DOHH2 (cell line): ENCODE results near the gene IFRD2.
"Not testable (repeated sequence)": the region's sequence is repeated elsewhere in the genome, so short reads cannot be mapped to it uniquely, and the experiment has no call there.

Experiments
- H3F3A ChIP-seq: fragments of 200-600 bp; sonication (generic), shearing (Covaris generic); 2 replicates; pipeline ENCODE4 v1.6.0; 2016; ENCODE audit warnings: antibody characterized with exemption, mild to moderate bottlenecking; ENCODE audit not compliant: control insufficient read depth, insufficient read depth
- H3K27ac ChIP-seq: fragments of 200-600 bp; sonication (generic); 2 replicates; pipeline ENCODE4 v1.5.1; 2014; ENCODE audit warnings: low read depth, mild to moderate bottlenecking, low read length, moderate library complexity
- H3K27me3 ChIP-seq: fragments of 200-600 bp; sonication (generic); 2 replicates; pipeline ENCODE4 v1.6.1; 2014; ENCODE audit warnings: mild to moderate bottlenecking, low read length, mixed read lengths; ENCODE audit not compliant: control insufficient read depth
- H3K36me3 ChIP-seq: fragments of 200-600 bp; sonication (generic); 2 replicates; pipeline ENCODE4 v1.6.1; 2014; ENCODE audit warnings: mild to moderate bottlenecking, low read length, moderate library complexity, mixed read lengths; ENCODE audit not compliant: control insufficient read depth
- H3K4me1 ChIP-seq: fragments of 200-600 bp; sonication (generic); 2 replicates; pipeline ENCODE4 v1.6.1; 2014; ENCODE audit warnings: mild to moderate bottlenecking, low read length, mixed read lengths; ENCODE audit not compliant: control insufficient read depth
- H3K4me2 ChIP-seq: fragments of 200-600 bp; sonication (generic); 2 replicates; pipeline ENCODE4 v1.6.0; 2014; ENCODE audit warnings: mild to moderate bottlenecking, low read length, moderate library complexity
- H3K4me3 ChIP-seq: fragments of 200-600 bp; sonication (generic); 2 replicates; pipeline ENCODE4 v1.5.1; 2014; ENCODE audit warnings: mild to moderate bottlenecking, low read length, mixed read lengths
- H3K79me2 ChIP-seq: fragments of 200-600 bp; sonication (generic); 2 replicates; pipeline ENCODE4 v1.6.1; 2014; ENCODE audit warnings: mild to moderate bottlenecking, low read length, mixed read lengths; ENCODE audit not compliant: control insufficient read depth
- H3K9me2 ChIP-seq: fragments of 200-600 bp; sonication (generic); replicated peaks from 2 replicates; pipeline ENCODE4 v1.6.1; 2014; ENCODE audit warnings: mild to moderate bottlenecking, low read length, mixed read lengths; ENCODE audit not compliant: control insufficient read depth
- H3K9me3 ChIP-seq: fragments of 200-600 bp; sonication (generic); 2 replicates; pipeline ENCODE4 v1.6.1; 2014; ENCODE audit warnings: antibody characterized with exemption, low read length, mixed read lengths; ENCODE audit not compliant: control insufficient read depth, insufficient read depth
- H4K20me1 ChIP-seq: fragments of 200-600 bp; sonication (generic); 2 replicates; pipeline ENCODE4 v1.6.0; 2014; ENCODE audit warnings: low read depth, mild to moderate bottlenecking, antibody characterized with exemption, low read length, moderate library complexity; ENCODE audit not compliant: control insufficient read depth, insufficient read depth
- EZH2phosphoT487 ChIP-seq: fragments of 200-600 bp; sonication (generic); IDR thresholded peaks from 2 replicates; pipeline ENCODE4 v1.6.1; 2017; ENCODE audit warnings: borderline replicate concordance, mild to moderate bottlenecking, antibody characterized with exemption, low read length, moderate library complexity, mixed read lengths
- TF ChIP-seq, protein P1 (sequence below): fragments of 200-600 bp; sonication (generic); IDR thresholded peaks from one replicate; pipeline ENCODE4 v1.5.1; 2014; ENCODE audit warnings: antibody characterized with exemption, mild to moderate bottlenecking, low read depth, low read length; ENCODE audit not compliant: poor library complexity, severe bottlenecking

IFRD2 gene

DNA sequence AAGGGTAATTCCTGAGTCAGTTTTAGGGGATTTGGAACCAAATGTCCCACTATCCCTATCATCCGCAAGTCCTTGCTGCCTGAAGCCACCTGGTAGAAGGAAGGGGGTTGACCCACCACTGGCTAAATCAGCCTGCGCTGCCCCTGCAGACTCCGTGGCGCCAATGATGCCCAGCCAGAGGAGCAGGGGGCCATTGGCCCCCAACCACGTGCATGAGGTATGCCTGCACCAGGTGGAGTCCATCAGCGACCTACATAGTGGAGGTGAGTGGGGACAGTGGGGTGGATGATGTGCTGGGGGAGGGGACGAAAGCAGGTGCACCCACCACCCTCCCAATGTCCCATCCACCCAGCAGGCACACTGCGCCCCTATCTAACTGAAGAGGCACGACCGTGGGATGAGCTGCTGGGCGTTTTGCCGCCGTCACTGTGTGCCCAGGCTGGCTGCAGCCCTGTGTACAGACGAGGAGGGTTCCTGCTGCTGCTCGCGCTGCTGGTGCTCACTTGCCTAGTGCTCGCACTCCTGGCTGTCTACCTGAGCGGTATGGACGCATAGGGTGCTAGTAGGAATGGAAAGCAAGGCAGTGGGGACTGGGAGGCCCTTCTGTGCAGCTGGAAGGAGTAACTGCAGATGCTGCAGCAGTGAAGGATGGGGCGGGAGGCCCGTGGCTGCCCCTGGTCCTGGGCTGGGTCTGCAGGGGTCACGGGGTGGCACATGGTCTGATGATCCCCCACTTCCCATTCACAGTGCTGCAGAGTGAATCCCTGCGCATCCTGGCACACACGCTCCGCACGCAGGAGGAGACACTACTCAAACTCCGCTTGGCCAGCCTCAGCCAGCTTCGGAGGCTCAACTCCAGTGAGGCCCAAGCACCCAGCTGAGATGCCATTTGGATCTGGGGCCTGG is 5.7 kb downstream of the IFRD2 start:
- Histone ChIP-seq H3K4me1 (peaks cover 6% of the 10 kb centered on the region), H3K79me2 (peaks cover 26% of the 10 kb centered on the region), H3K36me3 (peaks cover 50% of the 10 kb centered on the region), H3K27me3 (no peaks in the 10 kb centered on the region), H3K27ac (no peak overlapping the region), H3F3A (no peaks in the 10 kb centered on the region; the same call in 1 of the 2 replicates), H4K20me1 (no peaks in the 10 kb centered on the region), H3K4me3 (no peak overlapping the region), H3K9me2 (no peaks in the 10 kb centered on the region), H3K9me3 (no peaks in the 10 kb centered on the region), H3K4me2 (no peak overlapping the region)
- no peak for TF ChIP-seq EZH2phosphoT487
- TF ChIP-seq, protein P1, sequence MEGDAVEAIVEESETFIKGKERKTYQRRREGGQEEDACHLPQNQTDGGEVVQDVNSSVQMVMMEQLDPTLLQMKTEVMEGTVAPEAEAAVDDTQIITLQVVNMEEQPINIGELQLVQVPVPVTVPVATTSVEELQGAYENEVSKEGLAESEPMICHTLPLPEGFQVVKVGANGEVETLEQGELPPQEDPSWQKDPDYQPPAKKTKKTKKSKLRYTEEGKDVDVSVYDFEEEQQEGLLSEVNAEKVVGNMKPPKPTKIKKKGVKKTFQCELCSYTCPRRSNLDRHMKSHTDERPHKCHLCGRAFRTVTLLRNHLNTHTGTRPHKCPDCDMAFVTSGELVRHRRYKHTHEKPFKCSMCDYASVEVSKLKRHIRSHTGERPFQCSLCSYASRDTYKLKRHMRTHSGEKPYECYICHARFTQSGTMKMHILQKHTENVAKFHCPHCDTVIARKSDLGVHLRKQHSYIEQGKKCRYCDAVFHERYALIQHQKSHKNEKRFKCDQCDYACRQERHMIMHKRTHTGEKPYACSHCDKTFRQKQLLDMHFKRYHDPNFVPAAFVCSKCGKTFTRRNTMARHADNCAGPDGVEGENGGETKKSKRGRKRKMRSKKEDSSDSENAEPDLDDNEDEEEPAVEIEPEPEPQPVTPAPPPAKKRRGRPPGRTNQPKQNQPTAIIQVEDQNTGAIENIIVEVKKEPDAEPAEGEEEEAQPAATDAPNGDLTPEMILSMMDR, result no peak

DNA sequence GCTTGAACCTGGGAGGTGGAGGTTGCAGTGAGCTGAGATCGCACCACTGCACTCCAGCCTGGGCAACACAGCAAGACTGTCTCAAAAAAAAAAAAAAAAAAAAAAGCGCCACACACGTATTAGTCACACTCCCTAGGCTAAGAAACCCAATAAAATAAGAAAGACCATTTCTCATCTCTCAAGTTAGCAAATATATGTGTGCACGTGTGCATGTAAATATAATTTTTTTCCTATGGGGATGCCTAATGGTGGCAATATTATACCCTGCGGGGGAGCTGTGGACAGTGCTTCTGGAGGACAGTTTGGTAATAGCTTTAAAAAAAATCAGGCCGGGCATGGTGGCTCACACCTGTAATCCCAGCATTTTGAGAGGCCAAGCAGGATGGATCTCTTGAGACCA is 8.1 kb downstream of the IFRD2 start:
- H3K4me1 ChIP-seq, H3F3A ChIP-seq, H3K9me2 ChIP-seq, H3K4me3 ChIP-seq, H3K9me3 ChIP-seq, H3K27ac ChIP-seq, H3K79me2 ChIP-seq, H3K4me2 ChIP-seq, H3K27me3 ChIP-seq, H4K20me1 ChIP-seq: not testable (repeated sequence)
- peaks cover 30% of the 10 kb centered on the region for H3K36me3 ChIP-seq

DNA sequence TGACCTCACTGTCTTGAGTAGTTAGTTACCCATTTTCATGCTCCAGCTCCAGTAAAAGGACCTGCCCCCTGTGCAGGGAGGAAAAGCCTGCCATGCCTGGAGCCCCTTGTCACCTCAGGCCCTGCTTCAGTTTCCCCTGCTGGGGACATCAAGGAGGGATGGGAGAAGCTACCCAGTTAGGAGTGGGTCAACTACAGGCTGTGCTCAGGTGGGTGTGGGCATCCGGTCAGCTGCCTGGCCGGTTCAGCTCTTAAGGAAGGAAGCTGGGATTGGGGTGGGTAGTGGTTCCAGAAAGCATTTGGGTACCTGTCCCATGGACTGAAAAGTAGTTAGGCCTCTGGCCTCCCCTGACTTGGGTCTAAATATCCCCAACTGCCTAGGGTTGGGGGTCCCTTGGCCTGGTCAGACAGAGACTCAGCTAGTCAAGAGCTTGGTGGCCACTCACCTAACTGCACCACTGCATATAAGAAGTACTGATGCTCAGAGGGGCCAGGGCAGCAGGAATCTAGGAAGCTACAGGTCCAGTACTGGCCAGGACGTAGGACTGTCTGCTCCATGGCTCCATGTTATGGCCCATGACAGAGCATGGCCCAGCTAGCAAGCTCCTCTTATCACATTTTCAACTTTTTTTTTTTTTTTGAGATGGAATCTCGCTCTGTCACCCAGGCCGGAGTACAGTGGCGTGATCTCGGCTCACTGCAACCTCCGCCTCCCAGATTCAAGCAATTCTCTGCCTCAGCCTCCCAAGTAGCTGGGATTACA is 12.8 kb downstream of the IFRD2 start:
- H3K27me3 ChIP-seq, result peaks cover 22% of the 10 kb centered on the region
- no peak overlapping the region for H3K4me3 ChIP-seq
- H4K20me1 ChIP-seq, result no peaks in the 10 kb centered on the region
- no peaks in the 10 kb centered on the region for H3K79me2 ChIP-seq
- H3K36me3 ChIP-seq, result no peaks in the 10 kb centered on the region
- no peaks in the 10 kb centered on the region; the same call in 1 of the 2 replicates for H3F3A ChIP-seq
- no peak overlapping the region for H3K27ac ChIP-seq
- no peaks in the 10 kb centered on the region for H3K9me2 ChIP-seq
- no peak overlapping the region for H3K4me2 ChIP-seq
- H3K9me3 ChIP-seq, result no peaks in the 10 kb centered on the region
- H3K4me1 ChIP-seq, result peaks cover 7% of the 10 kb centered on the region
- TF ChIP-seq, protein P1, result no peak

DNA sequence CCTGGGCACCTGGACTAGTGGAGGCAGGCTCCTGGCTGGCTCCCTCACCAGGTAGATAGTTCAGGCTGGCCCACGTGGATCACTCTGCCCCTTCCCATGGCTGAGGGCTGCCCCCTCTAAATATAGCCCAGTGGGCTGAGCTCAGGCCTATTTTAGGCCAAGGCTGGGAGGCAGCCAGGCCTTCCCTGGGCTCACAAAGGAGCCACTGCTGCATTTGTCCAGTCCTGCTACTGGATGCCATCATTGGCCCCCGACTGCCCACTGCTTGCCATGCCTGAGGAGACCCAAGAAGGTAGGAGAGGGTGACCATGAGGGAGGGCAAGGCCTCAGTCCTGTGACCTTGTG is 13.4 kb downstream of the IFRD2 start, which contains the start of gene LSMEM2:
Gene LSMEM2, plus strand, starts transcription at position 208 of the 345 bp plus-strand sequence. Its CDS starts 27 bp downstream, at position 235.
- Histone ChIP-seq H3K4me3 (no peak within 1 kb of the TSS), H3K9me3 (no peaks in the 10 kb centered on the region), H3F3A (no peaks in the 10 kb centered on the region), H3K36me3 (no peaks in the 10 kb centered on the region), H3K4me2 (no peak within 1 kb of the TSS), H3K9me2 (no peaks in the 10 kb centered on the region), H3K27me3 (peaks cover 27% of the 10 kb centered on the region), H4K20me1 (no peaks in the 10 kb centered on the region), H3K27ac (no peak within 1 kb of the TSS), H3K4me1 (peaks cover 12% of the 10 kb centered on the region), H3K79me2 (no peaks in the 10 kb centered on the region)
- TF ChIP-seq, protein P1, result no peak
- TF ChIP-seq EZH2phosphoT487, result no peak
